GM23338 (cell line): ENCODE data around the gene ADAT3. TPM values are rescaled to one million over a fixed set of nuclear protein-coding genes. Genes with fewer than 3 reads are reported as not detected.

Experiments
- ATAC-seq: fragments of 200-7000 bp; cut with Tn5 transposase; 3 replicates; pipeline ENCODE4 v1.9.1; 2020
- DNase-seq: peaks from one replicate; pipeline ENCODE4 v3.0.0-alpha.2; 2015; ENCODE audit warnings: low spot score
- H2AFZ ChIP-seq: fragments of 200-600 bp; sonication (generic); 2 replicates; pipeline ENCODE4 v1.8.0; 2016; ENCODE audit warnings: antibody characterized with exemption, mild to moderate bottlenecking, moderate library complexity
- H3F3A ChIP-seq: fragments of 200-600 bp; sonication (generic); replicated peaks from 2 replicates; pipeline ENCODE4 v1.8.0; 2017; ENCODE audit warnings: antibody characterized with exemption, mixed run types, low read depth
- H3K27ac ChIP-seq: fragments of 200-600 bp; sonication (generic); 2 replicates; pipeline ENCODE4 v1.6.1; 2016; ENCODE audit warnings: low read depth
- H3K27me3 ChIP-seq: fragments of 200-600 bp; sonication (generic); 2 replicates; pipeline ENCODE4 v1.8.0; 2016; ENCODE audit warnings: mild to moderate bottlenecking, mixed run types, moderate library complexity; ENCODE audit not compliant: insufficient read depth
- H3K36me3 ChIP-seq: fragments of 200-600 bp; sonication (generic); 2 replicates; pipeline ENCODE4 v1.8.0; 2016; ENCODE audit warnings: mild to moderate bottlenecking; ENCODE audit not compliant: insufficient read depth
- H3K4me1 ChIP-seq: fragments of 200-600 bp; sonication (generic); 2 replicates; pipeline ENCODE4 v1.8.0; 2016; ENCODE audit warnings: mild to moderate bottlenecking, moderate library complexity; ENCODE audit not compliant: insufficient read depth
- H3K4me2 ChIP-seq: fragments of 200-600 bp; sonication (generic); 2 replicates; pipeline ENCODE4 v1.7.1; 2017; ENCODE audit warnings: mixed run types
- H3K4me3 ChIP-seq: fragments of 200-600 bp; sonication (generic); 2 replicates; pipeline ENCODE4 v1.6.1; 2016; ENCODE audit warnings: mixed run types
- H3K79me2 ChIP-seq: fragments of 200-600 bp; sonication (generic); replicated peaks from 2 replicates; pipeline ENCODE4 v1.8.0; 2017; ENCODE audit warnings: mild to moderate bottlenecking; ENCODE audit not compliant: insufficient read depth
- H3K9me2 ChIP-seq: fragments of 200-600 bp; sonication (generic); 2 replicates; pipeline ENCODE4 v1.8.0; 2017; ENCODE audit not compliant: insufficient read depth
- H4K20me1 ChIP-seq: fragments of 200-600 bp; sonication (generic); replicated peaks from 2 replicates; pipeline ENCODE4 v1.8.0; 2017; ENCODE audit warnings: mild to moderate bottlenecking; ENCODE audit not compliant: insufficient read depth
- H3K27ac Mint-ChIP-seq: 2 replicates; pipeline ENCODE4 v1.8.0; 2020; ENCODE audit warnings: inconsistent platforms, mild to moderate bottlenecking, moderate library complexity, mixed read lengths
- H3K27me3 Mint-ChIP-seq: 3 replicates; pipeline ENCODE4 v1.8.0; 2022; ENCODE audit warnings: low read depth, mild to moderate bottlenecking, moderate library complexity, mixed read lengths, inconsistent platforms; ENCODE audit not compliant: insufficient read depth, poor library complexity
- H3K36me3 Mint-ChIP-seq: 3 replicates; pipeline ENCODE4 v1.8.0; 2021; ENCODE audit warnings: low read depth, mild to moderate bottlenecking, inconsistent platforms, moderate library complexity, mixed read lengths
- H3K4me1 Mint-ChIP-seq: 3 replicates; pipeline ENCODE4 v1.8.0; 2020; ENCODE audit warnings: mild to moderate bottlenecking, inconsistent platforms, mixed read lengths
- H3K4me3 Mint-ChIP-seq: 3 replicates; pipeline ENCODE4 v1.8.0; 2021; ENCODE audit warnings: moderate library complexity, mild to moderate bottlenecking, inconsistent platforms, mixed read lengths
- H3K9me3 Mint-ChIP-seq: 3 replicates; pipeline ENCODE4 v1.8.0; 2020; ENCODE audit warnings: moderate library complexity, mild to moderate bottlenecking, inconsistent platforms, mixed read lengths
- CREB1 ChIP-seq: fragments of 250-450 bp; sonication (Bioruptor Pico); IDR thresholded peaks from 2 replicates; pipeline ENCODE4 v1.5.0; 2020; ENCODE audit warnings: low read depth, mild to moderate bottlenecking, moderate library complexity
- EZH2 ChIP-seq: fragments of 200-600 bp; sonication (generic); IDR thresholded peaks from one replicate; pipeline ENCODE4 v1.8.0; 2017; ENCODE audit warnings: antibody characterized with exemption, mild to moderate bottlenecking, low read depth; ENCODE audit not compliant: unreplicated experiment
- EZH2phosphoT487 ChIP-seq: fragments of 200-600 bp; sonication (generic); IDR thresholded peaks from one replicate; pipeline ENCODE4 v1.8.1; 2018; ENCODE audit warnings: antibody characterized with exemption; ENCODE audit not compliant: unreplicated experiment
- JUNB ChIP-seq: IDR thresholded peaks from one replicate; pipeline ENCODE4 v1.6.1; 2016; ENCODE audit warnings: antibody characterized with exemption; ENCODE audit not compliant: unreplicated experiment
- NANOG ChIP-seq: IDR thresholded peaks from 2 replicates; pipeline ENCODE4 v1.6.1; 2016; ENCODE audit warnings: antibody characterized with exemption, borderline replicate concordance
- POLR2AphosphoS5 ChIP-seq: IDR thresholded peaks from 2 replicates; pipeline ENCODE4 v1.6.1; 2016; ENCODE audit warnings: antibody characterized with exemption, low read depth
- STAT1 ChIP-seq: IDR thresholded peaks from one replicate; pipeline ENCODE4 v1.6.1; 2016; ENCODE audit warnings: antibody characterized with exemption; ENCODE audit not compliant: unreplicated experiment
- ZNF114 ChIP-seq: fragments of 250-450 bp; sonication (Bioruptor Pico); IDR thresholded peaks from 2 replicates; pipeline ENCODE4 v1.5.0; 2020; ENCODE audit warnings: mild to moderate bottlenecking, moderate library complexity
- ZNF331 ChIP-seq: fragments of 250-450 bp; sonication (Bioruptor Pico); IDR thresholded peaks from 2 replicates; pipeline ENCODE4 v1.5.0; 2020; ENCODE audit warnings: low read depth, mild to moderate bottlenecking, moderate library complexity
- polyA plus RNA-seq: library from polyadenylated mRNA; unstranded; fragments of >200 nt; fragmentation: Nextera tagmentation; extraction: Ambion mirVana; gene quantifications from 2 replicates; pipeline ENCODE4 v1.2.1, GENCODE V29; 2016
- total RNA-seq: library from RNA; depleted of rRNA; stranded (reverse); fragments of >200 nt; shearing (Covaris generic); gene quantifications from 2 replicates; pipeline ENCODE4 v1.2.3, GENCODE V29; 2014
- TF ChIP-seq, protein P1 (sequence below): IDR thresholded peaks from 2 replicates; pipeline ENCODE4 v1.6.1; 2016; ENCODE audit warnings: antibody characterized with exemption
- TF ChIP-seq, protein P2 (sequence below), 2 experiments: fragments of 200-600 bp in 1 of 2; sonication (generic) in 1 of 2; conservative IDR thresholded peaks; 2 replicates each; pipeline versions ENCODE4 v1.5.1 to v1.6.1; 2016 to 2017; ENCODE audit warnings: antibody characterized with exemption in 2 of 2, low read depth in 2 of 2, mild to moderate bottlenecking in 2 of 2, moderate library complexity in 1 of 2
- TF ChIP-seq, protein P3 (sequence below): fragments of 250-450 bp; sonication (Bioruptor Pico); IDR thresholded peaks from 2 replicates; pipeline ENCODE4 v1.5.0; 2020; ENCODE audit warnings: mild to moderate bottlenecking, moderate library complexity

ADAT3 gene
- total and polyA plus RNA-seq, 2 experiments from 2014 or later: 7.9 to 12.4 TPM

DNA sequence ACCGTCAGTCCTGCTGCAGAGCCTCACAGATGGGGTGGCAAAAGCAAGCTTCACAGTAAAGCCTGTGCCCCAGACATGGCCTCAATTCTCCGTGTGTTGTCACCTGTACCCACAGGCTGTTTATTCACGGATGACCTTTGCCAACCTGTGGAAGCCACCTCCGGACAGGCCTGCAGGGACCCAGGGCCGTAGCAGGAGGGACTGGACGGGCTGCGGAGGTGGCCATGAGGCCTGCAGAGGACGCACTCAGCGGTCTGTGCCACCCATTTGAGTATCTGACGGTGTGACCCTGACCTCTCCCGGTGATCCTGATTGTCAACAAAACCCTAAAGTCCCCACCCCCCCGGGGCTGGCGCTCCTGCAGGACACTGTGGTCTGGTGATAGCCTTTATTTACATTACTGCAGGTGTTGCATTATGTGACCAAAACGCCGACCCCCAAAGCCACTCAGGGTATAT, 34.0 kb upstream of the ADAT3 start:
- H3K9me3 Mint-ChIP-seq: no peaks in the 10 kb centered on the region
- ATAC-seq: no peak

DNA sequence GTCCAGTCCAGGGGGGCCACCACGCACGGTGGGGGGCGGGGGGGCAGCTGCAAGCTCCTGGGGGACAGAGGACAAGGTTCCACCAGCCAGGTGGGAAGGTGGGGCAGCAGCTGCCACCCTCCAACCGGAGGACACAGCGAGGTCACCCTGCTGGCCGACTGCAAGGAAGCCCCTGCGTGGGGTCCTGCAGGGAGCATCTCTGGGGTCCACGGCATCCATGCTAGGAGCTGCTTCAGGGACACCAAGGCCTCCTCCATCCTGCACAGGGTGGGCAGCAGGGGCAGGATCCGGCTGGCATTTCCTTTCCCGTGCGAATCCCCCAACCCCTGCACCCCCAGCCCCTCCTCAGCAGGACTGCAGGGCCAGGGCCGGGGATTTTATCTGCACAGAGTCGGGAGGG, 33.6 kb upstream of the ADAT3 start:
- Histone ChIP-seq H3K4me2 (no peak overlapping the region), H3K79me2 (peaks cover 31% of the 10 kb centered on the region), H3K4me1 (peaks cover 15% of the 10 kb centered on the region), H4K20me1 (no peaks in the 10 kb centered on the region; the same call in 1 of the 2 replicates), H3K27ac (no peak overlapping the region), H3K27me3 (no peaks in the 10 kb centered on the region), H2AFZ (no peak overlapping the region), H3F3A (peaks cover 11% of the 10 kb centered on the region; the same call in 1 of the 2 replicates), H3K9me2 (no peaks in the 10 kb centered on the region), H3K36me3 (no peaks in the 10 kb centered on the region), H3K4me3 (no peak overlapping the region)
- H3K9me3 Mint-ChIP-seq: no peaks in the 10 kb centered on the region
- no peak for DNase-seq
- no peak for ATAC-seq
- no peak overlapping the region for H3K27ac Mint-ChIP-seq
- no peak overlapping the region for H3K4me3 Mint-ChIP-seq
- H3K4me1 Mint-ChIP-seq: peaks cover 16% of the 10 kb centered on the region
- peaks cover 4% of the 10 kb centered on the region; the same call in 2 of the 3 replicates for H3K36me3 Mint-ChIP-seq
- peaks cover 7% of the 10 kb centered on the region for H3K27me3 Mint-ChIP-seq
- TF ChIP-seq NANOG: no peak
- no peak for TF ChIP-seq STAT1
- TF ChIP-seq ZNF114 (CRISPR knock-in tag): no peak
- TF ChIP-seq CREB1 (CRISPR knock-in tag): no peak
- TF ChIP-seq, protein P1, sequence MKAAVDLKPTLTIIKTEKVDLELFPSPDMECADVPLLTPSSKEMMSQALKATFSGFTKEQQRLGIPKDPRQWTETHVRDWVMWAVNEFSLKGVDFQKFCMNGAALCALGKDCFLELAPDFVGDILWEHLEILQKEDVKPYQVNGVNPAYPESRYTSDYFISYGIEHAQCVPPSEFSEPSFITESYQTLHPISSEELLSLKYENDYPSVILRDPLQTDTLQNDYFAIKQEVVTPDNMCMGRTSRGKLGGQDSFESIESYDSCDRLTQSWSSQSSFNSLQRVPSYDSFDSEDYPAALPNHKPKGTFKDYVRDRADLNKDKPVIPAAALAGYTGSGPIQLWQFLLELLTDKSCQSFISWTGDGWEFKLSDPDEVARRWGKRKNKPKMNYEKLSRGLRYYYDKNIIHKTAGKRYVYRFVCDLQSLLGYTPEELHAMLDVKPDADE: no peak
- no peak for TF ChIP-seq EZH2
- TF ChIP-seq, protein P2, sequence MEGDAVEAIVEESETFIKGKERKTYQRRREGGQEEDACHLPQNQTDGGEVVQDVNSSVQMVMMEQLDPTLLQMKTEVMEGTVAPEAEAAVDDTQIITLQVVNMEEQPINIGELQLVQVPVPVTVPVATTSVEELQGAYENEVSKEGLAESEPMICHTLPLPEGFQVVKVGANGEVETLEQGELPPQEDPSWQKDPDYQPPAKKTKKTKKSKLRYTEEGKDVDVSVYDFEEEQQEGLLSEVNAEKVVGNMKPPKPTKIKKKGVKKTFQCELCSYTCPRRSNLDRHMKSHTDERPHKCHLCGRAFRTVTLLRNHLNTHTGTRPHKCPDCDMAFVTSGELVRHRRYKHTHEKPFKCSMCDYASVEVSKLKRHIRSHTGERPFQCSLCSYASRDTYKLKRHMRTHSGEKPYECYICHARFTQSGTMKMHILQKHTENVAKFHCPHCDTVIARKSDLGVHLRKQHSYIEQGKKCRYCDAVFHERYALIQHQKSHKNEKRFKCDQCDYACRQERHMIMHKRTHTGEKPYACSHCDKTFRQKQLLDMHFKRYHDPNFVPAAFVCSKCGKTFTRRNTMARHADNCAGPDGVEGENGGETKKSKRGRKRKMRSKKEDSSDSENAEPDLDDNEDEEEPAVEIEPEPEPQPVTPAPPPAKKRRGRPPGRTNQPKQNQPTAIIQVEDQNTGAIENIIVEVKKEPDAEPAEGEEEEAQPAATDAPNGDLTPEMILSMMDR (conservative IDR thresholded peaks at IDR 0.05; ENCODE audit: low read depth in 2 of 2): no peak
- no peak for TF ChIP-seq ZNF331 (CRISPR knock-in tag)
- TF ChIP-seq, protein P3, sequence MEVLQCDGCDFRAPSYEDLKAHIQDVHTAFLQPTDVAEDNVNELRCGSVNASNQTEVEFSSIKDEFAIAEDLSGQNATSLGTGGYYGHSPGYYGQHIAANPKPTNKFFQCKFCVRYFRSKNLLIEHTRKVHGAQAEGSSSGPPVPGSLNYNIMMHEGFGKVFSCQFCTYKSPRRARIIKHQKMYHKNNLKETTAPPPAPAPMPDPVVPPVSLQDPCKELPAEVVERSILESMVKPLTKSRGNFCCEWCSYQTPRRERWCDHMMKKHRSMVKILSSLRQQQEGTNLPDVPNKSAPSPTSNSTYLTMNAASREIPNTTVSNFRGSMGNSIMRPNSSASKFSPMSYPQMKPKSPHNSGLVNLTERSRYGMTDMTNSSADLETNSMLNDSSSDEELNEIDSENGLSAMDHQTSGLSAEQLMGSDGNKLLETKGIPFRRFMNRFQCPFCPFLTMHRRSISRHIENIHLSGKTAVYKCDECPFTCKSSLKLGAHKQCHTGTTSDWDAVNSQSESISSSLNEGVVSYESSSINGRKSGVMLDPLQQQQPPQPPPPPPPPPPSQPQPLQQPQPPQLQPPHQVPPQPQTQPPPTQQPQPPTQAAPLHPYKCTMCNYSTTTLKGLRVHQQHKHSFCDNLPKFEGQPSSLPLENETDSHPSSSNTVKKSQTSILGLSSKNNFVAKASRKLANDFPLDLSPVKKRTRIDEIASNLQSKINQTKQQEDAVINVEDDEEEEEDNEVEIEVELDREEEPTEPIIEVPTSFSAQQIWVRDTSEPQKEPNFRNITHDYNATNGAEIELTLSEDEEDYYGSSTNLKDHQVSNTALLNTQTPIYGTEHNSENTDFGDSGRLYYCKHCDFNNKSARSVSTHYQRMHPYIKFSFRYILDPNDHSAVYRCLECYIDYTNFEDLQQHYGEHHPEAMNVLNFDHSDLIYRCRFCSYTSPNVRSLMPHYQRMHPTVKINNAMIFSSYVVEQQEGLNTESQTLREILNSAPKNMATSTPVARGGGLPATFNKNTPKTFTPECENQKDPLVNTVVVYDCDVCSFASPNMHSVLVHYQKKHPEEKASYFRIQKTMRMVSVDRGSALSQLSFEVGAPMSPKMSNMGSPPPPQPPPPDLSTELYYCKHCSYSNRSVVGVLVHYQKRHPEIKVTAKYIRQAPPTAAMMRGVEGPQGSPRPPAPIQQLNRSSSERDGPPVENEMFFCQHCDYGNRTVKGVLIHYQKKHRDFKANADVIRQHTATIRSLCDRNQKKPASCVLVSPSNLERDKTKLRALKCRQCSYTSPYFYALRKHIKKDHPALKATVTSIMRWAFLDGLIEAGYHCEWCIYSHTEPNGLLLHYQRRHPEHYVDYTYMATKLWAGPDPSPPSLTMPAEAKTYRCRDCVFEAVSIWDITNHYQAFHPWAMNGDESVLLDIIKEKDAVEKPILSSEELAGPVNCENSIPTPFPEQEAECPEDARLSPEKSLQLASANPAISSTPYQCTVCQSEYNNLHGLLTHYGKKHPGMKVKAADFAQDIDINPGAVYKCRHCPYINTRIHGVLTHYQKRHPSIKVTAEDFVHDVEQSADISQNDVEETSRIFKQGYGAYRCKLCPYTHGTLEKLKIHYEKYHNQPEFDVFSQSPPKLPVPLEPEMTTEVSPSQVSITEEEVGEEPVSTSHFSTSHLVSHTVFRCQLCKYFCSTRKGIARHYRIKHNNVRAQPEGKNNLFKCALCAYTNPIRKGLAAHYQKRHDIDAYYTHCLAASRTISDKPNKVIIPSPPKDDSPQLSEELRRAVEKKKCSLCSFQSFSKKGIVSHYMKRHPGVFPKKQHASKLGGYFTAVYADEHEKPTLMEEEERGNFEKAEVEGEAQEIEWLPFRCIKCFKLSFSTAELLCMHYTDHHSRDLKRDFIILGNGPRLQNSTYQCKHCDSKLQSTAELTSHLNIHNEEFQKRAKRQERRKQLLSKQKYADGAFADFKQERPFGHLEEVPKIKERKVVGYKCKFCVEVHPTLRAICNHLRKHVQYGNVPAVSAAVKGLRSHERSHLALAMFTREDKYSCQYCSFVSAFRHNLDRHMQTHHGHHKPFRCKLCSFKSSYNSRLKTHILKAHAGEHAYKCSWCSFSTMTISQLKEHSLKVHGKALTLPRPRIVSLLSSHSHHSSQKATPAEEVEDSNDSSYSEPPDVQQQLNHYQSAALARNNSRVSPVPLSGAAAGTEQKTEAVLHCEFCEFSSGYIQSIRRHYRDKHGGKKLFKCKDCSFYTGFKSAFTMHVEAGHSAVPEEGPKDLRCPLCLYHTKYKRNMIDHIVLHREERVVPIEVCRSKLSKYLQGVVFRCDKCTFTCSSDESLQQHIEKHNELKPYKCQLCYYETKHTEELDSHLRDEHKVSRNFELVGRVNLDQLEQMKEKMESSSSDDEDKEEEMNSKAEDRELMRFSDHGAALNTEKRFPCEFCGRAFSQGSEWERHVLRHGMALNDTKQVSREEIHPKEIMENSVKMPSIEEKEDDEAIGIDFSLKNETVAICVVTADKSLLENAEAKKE (CRISPR knock-in tag): no peak
- TF ChIP-seq POLR2AphosphoS5: no peak
- no peak for TF ChIP-seq EZH2phosphoT487
- TF ChIP-seq JUNB: no peak

More for the DNA sequence above, 34.0 kb upstream of the ADAT3 start:
- Histone ChIP-seq H3K4me3 (no peak overlapping the region), H3K79me2 (peaks cover 31% of the 10 kb centered on the region), H3K27ac (no peak overlapping the region), H3K4me2 (no peak overlapping the region), H3F3A (peaks cover 11% of the 10 kb centered on the region; the same call in 1 of the 2 replicates), H2AFZ (no peak overlapping the region), H3K27me3 (no peaks in the 10 kb centered on the region), H3K9me2 (no peaks in the 10 kb centered on the region), H3K36me3 (no peaks in the 10 kb centered on the region), H3K4me1 (peaks cover 14% of the 10 kb centered on the region), H4K20me1 (no peaks in the 10 kb centered on the region; the same call in 1 of the 2 replicates)
- H3K4me1 Mint-ChIP-seq: peaks cover 16% of the 10 kb centered on the region
- TF ChIP-seq ZNF114 (CRISPR knock-in tag): no peak
- DNase-seq: no peak
- H3K4me3 Mint-ChIP-seq: no peak overlapping the region
- H3K27me3 Mint-ChIP-seq: peaks cover 3% of the 10 kb centered on the region
- H3K36me3 Mint-ChIP-seq: peaks cover 4% of the 10 kb centered on the region; the same call in 2 of the 3 replicates
- no peak overlapping the region for H3K27ac Mint-ChIP-seq
